Spleen (tissue), 7 donors: ENCODE results near the gene CATSPER3.

Source experiments
- POLR2A ChIP-seq, 3 donors: fragments of 450-650 bp; IDR thresholded peaks; one replicate each; pipeline ENCODE4 v1.5.1; 2017; ENCODE audit warnings: antibody characterized with exemption in 3 of 3, mild to moderate bottlenecking in 1 of 3
- TF ChIP-seq, protein P1 (sequence below), 11 experiments: fragments of 200-600 bp in 7 of 11; fragments of 450-650 bp in 4 of 11; sonication (generic) in 4 of 11; IDR thresholded peaks in 8 of 11; conservative IDR thresholded peaks in 3 of 11; 1 replicate in 7 of 11; 2 replicates in 4 of 11; pipeline versions ENCODE4 v1.4.0 to v1.8.0; 2016 to 2021; ENCODE audit warnings: antibody characterized with exemption in 11 of 11, inconsistent platforms in 4 of 11, mild to moderate bottlenecking in 1 of 11
- donor health status: DM: no; HTN: no; CAD: no; lungs with moderate emphysema.
- donor health status: DM: no; HTN: no; CAD: no.
- donor health status: DM: no; HTN: no; CAD: no.

DNA sequence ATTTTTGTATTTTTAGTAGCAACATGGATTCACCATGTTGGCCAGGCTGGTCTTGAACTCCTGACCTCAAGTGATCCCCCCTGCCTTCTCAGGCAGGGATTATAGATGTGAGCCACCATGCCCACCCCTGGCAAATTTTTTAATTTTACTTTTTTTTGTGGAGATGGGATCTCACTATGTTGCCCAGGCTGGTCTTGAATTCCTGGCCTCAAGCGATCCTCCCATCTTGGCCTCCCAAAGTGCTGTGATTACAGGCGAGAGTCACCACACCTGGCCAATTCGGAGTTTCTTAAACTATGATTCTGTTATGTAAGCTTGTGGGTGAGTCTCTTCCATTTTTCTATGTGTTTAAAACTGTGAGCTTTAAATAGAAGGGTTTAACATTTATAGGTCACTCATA is 35.2 kb upstream of the CATSPER3 start:
- TF ChIP-seq POLR2A (IDR thresholded peaks at IDR 0.05), result no peak
- TF ChIP-seq, protein P1, sequence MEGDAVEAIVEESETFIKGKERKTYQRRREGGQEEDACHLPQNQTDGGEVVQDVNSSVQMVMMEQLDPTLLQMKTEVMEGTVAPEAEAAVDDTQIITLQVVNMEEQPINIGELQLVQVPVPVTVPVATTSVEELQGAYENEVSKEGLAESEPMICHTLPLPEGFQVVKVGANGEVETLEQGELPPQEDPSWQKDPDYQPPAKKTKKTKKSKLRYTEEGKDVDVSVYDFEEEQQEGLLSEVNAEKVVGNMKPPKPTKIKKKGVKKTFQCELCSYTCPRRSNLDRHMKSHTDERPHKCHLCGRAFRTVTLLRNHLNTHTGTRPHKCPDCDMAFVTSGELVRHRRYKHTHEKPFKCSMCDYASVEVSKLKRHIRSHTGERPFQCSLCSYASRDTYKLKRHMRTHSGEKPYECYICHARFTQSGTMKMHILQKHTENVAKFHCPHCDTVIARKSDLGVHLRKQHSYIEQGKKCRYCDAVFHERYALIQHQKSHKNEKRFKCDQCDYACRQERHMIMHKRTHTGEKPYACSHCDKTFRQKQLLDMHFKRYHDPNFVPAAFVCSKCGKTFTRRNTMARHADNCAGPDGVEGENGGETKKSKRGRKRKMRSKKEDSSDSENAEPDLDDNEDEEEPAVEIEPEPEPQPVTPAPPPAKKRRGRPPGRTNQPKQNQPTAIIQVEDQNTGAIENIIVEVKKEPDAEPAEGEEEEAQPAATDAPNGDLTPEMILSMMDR (IDR thresholded peaks at IDR 0.05 in 8 of 11, conservative IDR thresholded peaks at IDR 0.05 in 3 of 11), result no peak
